Activated CD8-positive, alpha-beta T cell treated with anti-CD3 and anti-CD28 coated beads for 36 hours (primary cell): ENCODE results near the gene FAM3D. TPM values are rescaled to one million over a fixed set of nuclear protein-coding genes. Genes with fewer than 3 reads are reported as not detected.

Experiments used
- ATAC-seq: fragments of 200-7000 bp; cut with Tn5 transposase; one replicate; pipeline ENCODE4 v1.10.0; 2021; ENCODE audit warnings: mild to moderate bottlenecking, moderate library complexity
- CTCF ChIA-PET: fragments of 350-600 bp; sonication (Branson Sonifier 250); formaldehyde crosslinking; loops from one replicate; lab custom pipeline; 2021; ENCODE audit warnings: antibody characterized with exemption; lab: Charles Lee
- POLR2A ChIA-PET: fragments of 350-600 bp; sonication (Branson Sonifier 250); formaldehyde crosslinking; loops from one replicate; lab custom pipeline; 2021; ENCODE audit warnings: antibody characterized with exemption; lab: Charles Lee
- DNase-seq: peaks from one replicate; pipeline ENCODE4 v3.0.0-alpha.2; 2020
- H3K27ac Mint-ChIP-seq: one replicate; pipeline ENCODE4 v1.8.0; 2021; ENCODE audit warnings: mild to moderate bottlenecking, mixed read lengths
- H3K27me3 Mint-ChIP-seq: one replicate; pipeline ENCODE4 v1.8.0; 2021; ENCODE audit warnings: mixed read lengths
- H3K36me3 Mint-ChIP-seq: one replicate; pipeline ENCODE4 v1.8.0; 2021; ENCODE audit warnings: low read depth, mixed read lengths
- H3K4me1 Mint-ChIP-seq: one replicate; pipeline ENCODE4 v1.8.0; 2021; ENCODE audit warnings: low read depth, mixed read lengths
- H3K4me3 Mint-ChIP-seq: one replicate; pipeline ENCODE4 v1.8.0; 2021; ENCODE audit warnings: mild to moderate bottlenecking, moderate library complexity, mixed read lengths
- H3K9me3 Mint-ChIP-seq: one replicate; pipeline ENCODE4 v1.8.0; 2021; ENCODE audit warnings: mixed read lengths
- intact Hi-C: fragments of 100-400 bp; cut with micrococcal nuclease; formaldehyde crosslinking; loops from one replicate; pipeline ENCODE4 v1.10.0; 2022
- total RNA-seq, 2 experiments: library from RNA; stranded (reverse); gene quantifications; one replicate each; pipeline ENCODE4 v1.2.3, GENCODE V29; 2021
- TF ChIP-seq, protein P1 (sequence below): fragments of 200-600 bp; IDR thresholded peaks from one replicate; pipeline ENCODE4 v1.8.0; 2022; ENCODE audit warnings: antibody characterized with exemption, mild to moderate bottlenecking

The FAM3D gene
- total RNA-seq, 2 experiments from 2014 or later: not detected

DNA sequence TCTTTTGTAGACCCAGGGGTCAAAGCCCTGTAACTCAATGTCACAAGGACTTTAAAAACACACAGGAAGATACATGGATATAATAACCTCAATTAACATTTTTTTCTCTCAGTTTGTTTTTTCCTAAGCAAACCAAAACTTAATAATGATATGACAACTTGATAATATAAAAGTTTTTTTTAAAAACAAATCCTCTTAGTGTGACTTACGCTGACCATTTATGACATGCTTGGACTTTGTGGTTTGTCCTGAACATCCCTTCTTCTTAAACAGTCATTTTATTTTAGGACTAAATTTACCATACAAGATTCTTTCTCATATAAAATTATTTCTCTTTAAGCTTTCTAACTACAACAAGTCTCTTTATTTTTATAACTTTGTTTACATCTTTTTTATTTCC is 25.4 kb upstream of the FAM3D start:
- H3K9me3 Mint-ChIP-seq: peaks cover 5% of the 10 kb centered on the region
- intact Hi-C loops: no loop called here
- no peak overlapping the region for H3K27ac Mint-ChIP-seq
- ATAC-seq (no peak), DNase-seq (no peak)
- POLR2A ChIA-PET: no interaction called here
- TF ChIP-seq, protein P1, sequence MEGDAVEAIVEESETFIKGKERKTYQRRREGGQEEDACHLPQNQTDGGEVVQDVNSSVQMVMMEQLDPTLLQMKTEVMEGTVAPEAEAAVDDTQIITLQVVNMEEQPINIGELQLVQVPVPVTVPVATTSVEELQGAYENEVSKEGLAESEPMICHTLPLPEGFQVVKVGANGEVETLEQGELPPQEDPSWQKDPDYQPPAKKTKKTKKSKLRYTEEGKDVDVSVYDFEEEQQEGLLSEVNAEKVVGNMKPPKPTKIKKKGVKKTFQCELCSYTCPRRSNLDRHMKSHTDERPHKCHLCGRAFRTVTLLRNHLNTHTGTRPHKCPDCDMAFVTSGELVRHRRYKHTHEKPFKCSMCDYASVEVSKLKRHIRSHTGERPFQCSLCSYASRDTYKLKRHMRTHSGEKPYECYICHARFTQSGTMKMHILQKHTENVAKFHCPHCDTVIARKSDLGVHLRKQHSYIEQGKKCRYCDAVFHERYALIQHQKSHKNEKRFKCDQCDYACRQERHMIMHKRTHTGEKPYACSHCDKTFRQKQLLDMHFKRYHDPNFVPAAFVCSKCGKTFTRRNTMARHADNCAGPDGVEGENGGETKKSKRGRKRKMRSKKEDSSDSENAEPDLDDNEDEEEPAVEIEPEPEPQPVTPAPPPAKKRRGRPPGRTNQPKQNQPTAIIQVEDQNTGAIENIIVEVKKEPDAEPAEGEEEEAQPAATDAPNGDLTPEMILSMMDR: no peak
- H3K4me1 Mint-ChIP-seq: no peaks in the 10 kb centered on the region
- peaks cover 5% of the 10 kb centered on the region for H3K27me3 Mint-ChIP-seq
- H3K36me3 Mint-ChIP-seq: no peaks in the 10 kb centered on the region
- CTCF ChIA-PET: no interaction called here
- H3K4me3 Mint-ChIP-seq: no peak overlapping the region

DNA sequence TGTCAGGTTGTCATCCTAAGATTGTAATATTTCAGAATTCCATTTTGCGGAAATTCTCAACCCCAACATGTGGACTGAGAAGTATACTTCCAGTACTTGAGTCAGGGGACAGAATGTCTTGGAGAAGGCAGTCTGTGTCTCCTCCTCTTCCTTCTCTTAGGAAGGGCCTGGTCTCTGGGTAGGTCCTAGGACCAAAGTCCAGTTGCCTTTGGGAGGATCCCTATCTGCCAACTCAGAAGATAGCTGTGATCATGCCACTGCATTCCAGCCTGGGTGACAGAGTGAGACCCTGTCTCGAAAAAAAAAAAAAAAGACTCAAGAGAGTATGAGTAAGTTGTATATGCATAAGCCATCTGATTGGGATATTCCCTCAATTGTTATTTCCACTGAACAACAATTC is 23.9 kb upstream of the FAM3D start:
- intact Hi-C loops: no loop called here
- TF ChIP-seq, protein P1: no peak
- Mint-ChIP-seq H3K9me3 (peaks cover 5% of the 10 kb centered on the region), H3K4me3 (no peak overlapping the region), H3K27me3 (peaks cover 5% of the 10 kb centered on the region), H3K36me3 (no peaks in the 10 kb centered on the region), H3K27ac (no peak overlapping the region), H3K4me1 (no peaks in the 10 kb centered on the region)
- no peak for DNase-seq
- ChIA-PET CTCF (no interaction called here), POLR2A (interaction anchor here (0.6 kb wide), 1 partner anchor 41 kb away, joined by 3 read pairs; no protein-coding TSS in a partner anchor)
- ATAC-seq: no peak

DNA sequence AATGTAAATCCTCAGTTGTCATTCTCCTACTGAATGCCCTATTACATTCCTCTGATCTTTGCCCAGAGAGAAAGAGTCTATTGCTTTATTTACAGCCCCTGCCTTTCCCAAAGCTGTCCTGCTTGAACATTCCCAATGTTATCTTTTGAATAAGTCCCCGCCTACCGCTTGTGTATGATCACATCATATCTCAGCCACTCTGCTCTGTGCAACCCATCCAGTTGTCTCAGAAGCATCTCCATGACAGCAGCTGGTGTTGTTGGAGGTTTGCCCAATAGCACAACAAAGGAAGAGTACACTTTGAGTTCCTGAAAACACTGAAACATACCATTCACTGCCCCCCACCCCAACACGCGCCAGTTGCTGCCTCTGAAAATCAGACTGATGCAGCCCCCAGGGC is 22.0 kb upstream of the FAM3D start:
- ATAC-seq: no peak
- Mint-ChIP-seq H3K9me3 (peaks cover 5% of the 10 kb centered on the region), H3K27me3 (peaks cover 5% of the 10 kb centered on the region), H3K27ac (no peak overlapping the region), H3K36me3 (no peaks in the 10 kb centered on the region), H3K4me1 (no peaks in the 10 kb centered on the region), H3K4me3 (no peak overlapping the region)
- ChIA-PET POLR2A (no interaction called here), CTCF (interaction anchor here (1.0 kb wide), 1 partner anchor 58 kb away, joined by 3 read pairs; no protein-coding TSS in a partner anchor)
- TF ChIP-seq, protein P1: no peak
- DNase-seq: no peak
- intact Hi-C loops: no loop called here

DNA sequence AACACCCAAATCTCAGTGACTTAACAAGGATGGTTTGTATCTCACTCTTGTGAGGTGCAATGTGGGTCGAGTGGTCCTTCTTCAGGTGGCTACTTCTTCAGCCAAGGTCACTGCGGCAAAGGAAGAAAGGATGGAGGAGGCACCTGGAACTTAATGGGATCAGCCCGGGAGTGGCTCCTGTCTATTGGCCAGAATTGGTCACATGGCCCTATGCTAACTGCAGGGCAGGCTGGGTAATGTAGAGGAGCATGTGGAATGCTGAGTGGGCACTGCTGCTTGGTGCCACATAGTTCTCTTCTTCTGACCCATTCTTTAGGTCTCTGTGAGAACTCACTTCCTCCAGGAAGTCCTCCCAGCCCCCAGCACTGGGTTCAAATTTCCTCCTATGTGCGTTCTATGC is 20.3 kb upstream of the FAM3D start:
- CTCF ChIA-PET: no interaction called here
- H3K4me3 Mint-ChIP-seq: no peak overlapping the region
- peaks cover 5% of the 10 kb centered on the region for H3K9me3 Mint-ChIP-seq
- peaks cover 9% of the 10 kb centered on the region for H3K27me3 Mint-ChIP-seq
- POLR2A ChIA-PET: no interaction called here
- TF ChIP-seq, protein P1: no peak
- ATAC-seq (no peak), DNase-seq (no peak)
- H3K27ac Mint-ChIP-seq: no peak overlapping the region
- H3K36me3 Mint-ChIP-seq: no peaks in the 10 kb centered on the region
- intact Hi-C loops: no loop called here
- H3K4me1 Mint-ChIP-seq: peaks cover 9% of the 10 kb centered on the region

DNA sequence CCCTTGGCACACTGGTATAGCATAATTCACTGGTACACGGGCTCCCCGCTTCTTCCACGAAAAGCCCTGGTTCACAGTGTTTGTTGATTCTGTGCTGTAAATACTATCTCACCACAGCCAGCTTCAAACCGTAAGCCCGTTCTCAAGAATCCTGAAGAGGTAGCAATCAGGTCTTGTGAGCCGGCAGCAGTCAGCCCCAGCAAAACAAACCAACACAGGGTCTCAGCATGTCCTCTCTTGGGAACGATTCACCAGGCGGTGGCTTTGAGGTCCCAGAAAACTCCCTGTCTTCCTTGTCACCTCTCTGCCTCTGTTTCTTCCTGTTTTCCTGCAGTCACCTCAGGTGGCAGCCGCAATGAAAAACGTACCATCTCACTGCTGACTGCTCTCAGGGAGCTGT is 19.1 kb upstream of the FAM3D start:
- TF ChIP-seq, protein P1: no peak
- H3K4me3 Mint-ChIP-seq: no peak overlapping the region
- ChIA-PET POLR2A (no interaction called here), CTCF (no interaction called here)
- no peaks in the 10 kb centered on the region for H3K9me3 Mint-ChIP-seq
- H3K27ac Mint-ChIP-seq: no peak overlapping the region
- peaks cover 12% of the 10 kb centered on the region for H3K27me3 Mint-ChIP-seq
- DNase-seq (no peak), ATAC-seq (no peak)
- no peaks in the 10 kb centered on the region for H3K36me3 Mint-ChIP-seq
- peaks cover 9% of the 10 kb centered on the region for H3K4me1 Mint-ChIP-seq
- intact Hi-C loops: no loop called here
